GM13977 (cell line): ENCODE results near the gene TRMT61A.
"Not testable (repeated sequence)": the region's sequence is repeated elsewhere in the genome, so short reads cannot be mapped to it uniquely, and the experiment has no call there.

Experiments
- DNase-seq: peaks from one replicate; pipeline ENCODE4 v3.0.0; 2012; ENCODE audit warnings: low spot score
- CTCF ChIP-seq: IDR thresholded peaks from 2 replicates; pipeline ENCODE4 v1.5.1; 2012; ENCODE audit warnings: mild to moderate bottlenecking, control low read depth; ENCODE audit not compliant: insufficient read depth; ENCODE audit errors: extremely low read depth, missing control alignments
- in situ Hi-C: fragments of 300-500 bp; cut with MboI; formaldehyde crosslinking; loops from one replicate; pipeline ENCODE4 v1.12.0; 2022; ENCODE audit warnings: low sequenced_read_pairs, low pct_unique_long_range_greater_than_20kb, mixed read lengths, inconsistent platforms; ENCODE audit not compliant: unreplicated experiment

The TRMT61A gene

GRCh38 chr14:103522649-103523574 is 6.1 kb upstream of the TRMT61A start, which contains the start of gene CKB:
CKB (minus strand) TSS chr14:103522830; CDS start chr14:103522493, 337 bp downstream.
- TF ChIP-seq CTCF, result no peak
- peak; percentile 84 for DNase-seq
- in situ Hi-C loops, result no loop called here

DNA sequence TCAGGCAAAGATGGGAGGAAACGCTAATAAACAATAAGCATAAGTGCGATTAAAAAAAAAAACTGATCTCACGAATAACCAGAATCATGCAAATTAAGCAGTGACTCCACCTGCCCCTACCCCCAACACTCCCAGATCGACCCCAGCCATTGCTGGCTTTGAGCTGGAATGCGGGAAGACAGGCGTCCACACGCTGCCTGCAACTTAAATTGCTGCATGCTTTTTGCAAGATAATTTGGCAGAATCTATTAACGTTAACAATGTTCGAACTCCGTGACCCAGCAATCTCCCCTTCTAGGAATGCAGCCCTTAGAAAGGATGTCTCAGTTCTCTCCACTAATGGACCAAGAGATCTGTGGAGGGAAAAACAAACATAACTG is 5.4 kb upstream of the TRMT61A start:
- no peak for TF ChIP-seq CTCF
- in situ Hi-C loops, result no loop called here
- no peak for DNase-seq

DNA sequence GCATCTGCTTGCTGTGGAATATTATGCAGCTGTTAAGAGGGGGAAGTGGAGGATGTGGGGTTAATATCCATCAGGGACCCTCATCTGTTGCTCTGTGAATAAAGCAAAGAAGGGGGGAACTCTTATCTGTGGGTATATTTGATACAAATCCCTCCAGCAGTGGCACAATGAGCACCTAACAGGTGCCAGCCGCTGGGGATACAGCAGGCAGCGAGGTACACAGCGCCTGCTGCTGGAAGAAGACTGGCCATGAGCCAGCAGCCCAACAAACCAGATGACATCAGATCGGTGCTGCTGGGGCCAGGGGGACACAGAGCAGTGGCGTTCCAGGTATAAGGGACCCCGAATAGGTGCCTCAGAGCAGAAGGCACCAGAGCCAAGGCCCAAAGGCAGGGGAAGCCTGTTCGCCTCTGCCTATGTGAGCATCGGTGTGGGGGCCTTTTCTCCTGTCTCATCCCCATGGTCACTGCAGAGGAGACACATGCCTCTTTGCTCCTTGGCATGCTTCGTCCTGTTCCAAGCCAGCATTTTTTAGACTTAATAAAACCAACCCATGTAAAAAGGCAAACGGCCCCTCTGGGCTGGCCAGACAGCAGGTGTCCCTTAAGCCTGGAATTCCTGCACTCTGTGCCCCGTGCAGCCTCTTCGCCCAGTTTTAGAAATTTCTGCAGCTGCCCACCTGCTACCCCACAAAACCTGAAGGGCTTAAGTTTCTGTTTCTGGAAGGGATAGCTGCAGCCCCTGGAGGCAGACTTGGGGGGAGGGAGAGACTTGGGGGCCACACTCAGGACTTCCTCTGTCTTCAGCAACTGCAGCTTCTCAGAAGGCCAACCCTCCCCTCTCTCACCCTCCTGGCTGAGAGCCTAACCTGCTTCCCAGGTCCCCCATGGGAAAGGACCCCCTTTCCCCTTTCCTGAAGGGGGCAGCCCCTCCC is 4.7 kb upstream of the TRMT61A start:
- in situ Hi-C loops, result no loop called here
- DNase-seq, result no peak
- no peak for TF ChIP-seq CTCF

- in situ Hi-C loops, result not testable (repeated sequence)
Measured at GRCh38 chr14:103525430-103526246, 3.4 kb upstream of the TRMT61A start.

GRCh38 chr14:103526247-103526913 is 2.6 kb upstream of the TRMT61A start:
- in situ Hi-C loops, result no loop called here
- no peak for TF ChIP-seq CTCF
- DNase-seq, result no peak

More at GRCh38 chr14:103525430-103526246, 3.4 kb upstream of the TRMT61A start:
- DNase-seq, result not testable (repeated sequence)

GRCh38 chr14:103526914-103527248 is 2.1 kb upstream of the TRMT61A start:
- TF ChIP-seq CTCF, result no peak
- in situ Hi-C loops, result no loop called here
- no peak for DNase-seq
